GM21786 (cell line): Measurements from ENCODE around the gene NRCAM.
"Not testable (repeated sequence)": the region's sequence is repeated elsewhere in the genome, so short reads cannot be mapped to it uniquely, and the experiment has no call there.

Source experiments
- ATAC-seq: cut with Tn5 transposase; IDR thresholded peaks from one replicate; pipeline ENCODE4 v1.9.1; 2021; ENCODE audit not compliant: unreplicated experiment

The NRCAM gene

DNA sequence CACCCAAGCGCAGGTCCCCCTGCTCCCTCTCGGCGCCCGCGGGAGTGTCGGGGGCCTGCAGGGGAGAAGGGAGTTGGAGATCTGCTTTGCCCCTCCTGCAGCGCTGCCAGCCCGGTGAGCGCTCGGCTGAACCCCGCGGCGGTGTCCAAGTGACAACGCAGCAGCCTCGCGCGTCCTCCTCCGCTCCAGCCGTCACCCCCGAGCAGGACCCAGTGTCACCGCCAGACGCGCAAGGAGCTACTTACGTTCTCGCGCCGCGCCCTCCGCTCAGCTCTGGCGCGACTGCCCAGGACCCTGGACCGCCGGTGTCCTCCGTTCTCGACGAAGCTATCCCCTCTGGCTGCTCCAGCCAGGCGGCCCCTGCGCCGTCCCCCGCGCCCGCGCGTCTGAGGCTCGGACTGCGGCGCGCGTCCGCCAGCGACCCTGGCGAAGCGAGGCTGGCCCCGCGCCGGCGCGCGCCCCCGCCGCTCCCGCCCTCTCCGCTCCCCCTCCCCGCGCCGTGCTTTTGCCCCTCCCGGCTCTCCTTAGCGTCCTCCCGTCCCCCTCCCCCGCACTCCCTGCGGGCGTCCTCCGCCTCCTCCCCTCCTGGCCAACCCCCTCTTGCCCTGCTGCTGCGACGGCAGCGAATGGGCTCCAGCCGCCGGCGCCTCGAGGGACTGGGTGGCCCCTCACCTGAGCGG is at the start of gene NRCAM:
TSS of gene NRCAM (minus strand) at position 439 of the 680 bp plus-strand sequence. CDS start 216,372 bp downstream, outside the sequence.
- peak; percentile 35 for ATAC-seq

DNA sequence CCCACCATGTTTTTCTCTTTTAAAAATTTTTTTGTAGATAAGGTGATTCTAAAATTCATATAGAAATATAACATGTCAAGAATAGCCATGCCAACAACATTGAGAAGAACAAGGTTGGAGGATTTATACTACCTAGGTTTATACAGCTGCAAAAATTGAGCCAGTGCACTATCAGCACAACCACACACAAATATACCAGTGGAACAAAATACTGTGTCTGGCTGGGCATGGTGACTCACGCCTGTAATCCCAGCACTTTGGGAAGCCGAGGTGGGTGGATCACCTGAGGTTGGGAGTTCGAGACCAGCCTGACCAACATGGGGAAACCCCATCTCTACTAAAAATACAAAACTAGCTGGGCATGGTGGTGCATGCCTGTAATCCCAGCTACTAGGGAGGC is 48.3 kb upstream of the NRCAM start:
- not testable (repeated sequence) for ATAC-seq

GRCh38 chr7:108503112-108504026 is 47.1 kb upstream of the NRCAM start:
- ATAC-seq = peak; percentile 95

DNA sequence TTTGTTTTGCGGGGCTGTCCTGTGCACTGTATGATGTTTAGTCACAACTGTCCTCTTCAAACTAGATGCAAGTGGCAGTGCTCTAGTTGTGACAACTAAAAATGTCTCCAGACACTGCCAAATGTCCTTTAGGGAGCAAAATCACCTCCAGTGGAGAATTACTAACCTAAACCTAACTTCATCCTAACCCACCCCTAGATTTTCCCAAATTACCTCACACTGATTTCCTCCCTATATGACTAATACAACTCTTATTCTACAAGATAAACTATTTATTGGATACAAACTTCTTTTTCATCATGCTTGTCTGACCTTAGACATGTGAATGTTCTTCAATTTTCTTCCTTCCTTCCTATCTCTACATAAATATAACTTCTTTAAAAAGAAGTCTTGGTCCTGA is 43.3 kb upstream of the NRCAM start:
- no peak for ATAC-seq

- ATAC-seq = no peak
Observed at GRCh38 chr7:108498481-108498880, 42.2 kb upstream of the NRCAM start.

DNA sequence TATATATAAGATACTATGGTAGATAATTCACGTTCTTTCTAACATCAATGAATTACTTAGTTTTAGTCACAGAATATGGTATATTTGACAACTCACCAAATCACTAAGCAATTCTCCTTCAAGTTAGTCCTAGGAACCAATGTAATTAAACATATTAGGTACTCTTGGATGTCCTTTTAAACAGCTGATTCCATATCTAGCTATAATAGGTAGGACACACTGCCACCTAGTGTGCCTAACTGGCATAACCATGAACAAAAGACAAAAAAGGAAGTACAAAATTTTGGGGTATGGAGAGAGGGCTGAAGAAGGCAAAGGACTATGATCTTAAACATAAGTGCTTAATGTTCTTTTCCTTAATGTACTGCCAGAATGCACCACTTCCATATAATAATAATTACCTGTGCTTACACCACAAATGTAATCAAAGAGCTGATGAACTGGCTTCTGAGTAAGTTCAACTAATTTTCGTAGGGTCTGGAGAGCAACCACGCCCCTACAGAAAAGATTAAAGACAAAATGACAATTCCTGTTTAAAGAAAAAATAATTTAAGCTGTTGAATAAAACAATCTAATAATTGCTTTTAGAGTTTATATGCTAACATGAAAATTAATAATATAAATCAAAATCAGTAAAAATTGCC is 41.0 kb upstream of the NRCAM start:
- peak; percentile 93 for ATAC-seq

DNA sequence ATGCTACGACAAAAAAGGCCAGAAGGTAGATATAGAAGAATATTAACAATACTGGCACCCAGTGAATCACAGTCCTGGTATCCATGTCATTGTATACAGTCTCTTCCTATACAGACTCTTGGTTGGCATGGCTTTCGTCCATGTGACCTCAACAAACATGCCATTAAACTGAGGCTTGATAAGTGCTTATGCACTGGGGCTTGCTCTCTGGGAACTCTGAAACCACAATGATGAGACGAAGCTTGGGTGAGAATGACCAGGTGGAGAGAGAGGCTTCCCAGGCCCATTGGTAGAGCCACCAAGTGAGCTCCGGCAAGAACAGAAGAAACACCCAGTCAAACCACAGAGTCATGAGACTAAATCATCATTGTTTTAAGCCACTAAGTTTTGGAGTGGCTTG is 36.5 kb upstream of the NRCAM start:
- no peak for ATAC-seq

DNA sequence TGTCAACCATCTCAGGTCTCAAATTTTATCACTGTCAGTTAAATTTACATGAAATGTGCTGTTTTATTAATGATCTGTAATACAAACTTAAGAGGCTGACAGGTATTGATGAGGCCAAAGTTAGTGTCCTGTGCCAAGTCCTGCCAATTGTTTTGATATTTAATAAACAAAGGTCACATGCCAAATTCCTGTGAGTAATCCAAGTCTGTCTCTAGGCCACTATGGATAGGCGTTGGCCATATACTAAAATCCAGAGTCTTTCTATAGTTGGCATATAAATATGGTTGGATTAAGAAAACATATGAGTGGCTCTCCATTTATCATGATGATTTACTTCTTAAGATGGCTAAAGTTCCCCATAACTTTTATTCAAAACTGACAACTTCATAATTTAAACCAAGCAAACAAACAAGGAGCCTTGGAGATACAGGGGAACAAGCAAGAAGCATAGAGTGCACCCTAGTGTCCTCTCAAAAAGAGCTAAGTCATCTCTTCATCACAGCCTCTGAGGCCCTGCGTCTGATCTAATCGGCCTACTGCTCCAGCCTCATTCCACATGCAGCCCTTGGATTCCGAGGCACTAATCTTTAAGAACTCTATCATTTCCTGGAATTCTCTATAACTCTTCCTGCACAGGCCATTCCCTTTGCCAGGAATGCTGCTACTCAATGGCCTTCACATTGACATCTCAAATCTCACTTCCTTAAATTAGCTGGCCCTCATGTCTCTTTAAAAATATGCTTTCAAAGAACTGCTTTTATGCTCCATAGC is 32.7 kb upstream of the NRCAM start:
- ATAC-seq = no peak

DNA sequence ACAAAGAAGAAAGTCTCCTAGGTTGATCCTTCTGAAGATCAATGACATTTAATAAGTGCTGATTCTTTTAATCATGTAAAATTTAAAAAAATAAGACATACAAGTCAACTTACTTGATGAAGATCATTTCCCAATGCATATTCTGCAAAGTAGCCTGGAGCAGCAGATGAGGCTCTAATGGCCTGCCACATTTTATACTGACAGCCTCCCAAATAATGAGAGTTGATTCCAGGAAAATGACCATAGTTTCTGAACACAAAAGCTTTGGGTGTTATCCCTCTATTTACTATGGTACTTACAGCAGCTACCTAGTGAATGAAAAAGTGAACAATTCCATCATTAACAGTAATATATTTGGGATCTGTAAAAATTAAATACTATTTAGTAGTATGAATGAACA is 31.4 kb upstream of the NRCAM start:
- no peak for ATAC-seq

GRCh38 chr7:108486291-108486966 is 30.2 kb upstream of the NRCAM start:
- no peak for ATAC-seq

- no peak for ATAC-seq
Observed at GRCh38 chr7:108484137-108484536, 27.9 kb upstream of the NRCAM start.

DNA sequence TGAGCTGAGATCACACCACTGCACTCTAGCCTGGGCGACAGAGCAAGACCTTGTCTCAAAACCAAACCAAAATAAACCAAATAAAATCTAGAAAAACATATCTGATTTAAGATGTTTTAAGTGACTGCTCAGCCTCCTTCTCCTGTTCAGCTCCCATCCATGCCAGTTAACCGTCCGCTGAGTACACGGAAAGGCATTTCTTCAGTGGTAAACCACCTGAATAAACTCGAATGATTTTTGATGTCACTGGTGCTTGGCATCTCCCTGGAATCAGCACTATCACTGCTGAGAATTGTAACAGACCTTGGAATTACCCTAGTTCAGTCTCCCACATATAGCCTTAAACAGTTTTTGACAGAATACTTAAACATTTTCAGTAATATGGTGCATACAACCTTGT is 24.1 kb upstream of the NRCAM start:
- ATAC-seq = no peak

GRCh38 chr7:108479751-108480150 is 23.5 kb upstream of the NRCAM start:
- no peak for ATAC-seq

DNA sequence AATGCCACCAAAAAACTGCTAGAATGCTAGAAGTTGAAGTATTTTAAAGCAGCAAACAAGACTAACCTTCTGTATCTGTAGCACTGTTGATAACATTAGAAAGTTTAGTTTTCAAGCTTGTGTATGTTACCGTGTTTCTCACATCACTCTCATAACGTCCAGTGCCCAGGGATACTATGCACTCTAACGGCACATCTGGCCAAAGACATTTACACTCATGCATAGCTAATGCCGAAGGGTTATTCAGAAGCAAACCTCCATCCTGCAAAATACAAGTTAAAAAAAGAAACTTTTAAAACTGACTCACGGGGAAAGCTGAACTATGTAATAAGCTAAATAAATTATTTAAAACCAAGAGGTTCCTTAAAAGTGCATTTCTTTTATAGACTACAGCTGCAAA is 22.9 kb upstream of the NRCAM start:
- no peak for ATAC-seq

- ATAC-seq = no peak
Observed at GRCh38 chr7:108468246-108468645, 12.0 kb upstream of the NRCAM start.

DNA sequence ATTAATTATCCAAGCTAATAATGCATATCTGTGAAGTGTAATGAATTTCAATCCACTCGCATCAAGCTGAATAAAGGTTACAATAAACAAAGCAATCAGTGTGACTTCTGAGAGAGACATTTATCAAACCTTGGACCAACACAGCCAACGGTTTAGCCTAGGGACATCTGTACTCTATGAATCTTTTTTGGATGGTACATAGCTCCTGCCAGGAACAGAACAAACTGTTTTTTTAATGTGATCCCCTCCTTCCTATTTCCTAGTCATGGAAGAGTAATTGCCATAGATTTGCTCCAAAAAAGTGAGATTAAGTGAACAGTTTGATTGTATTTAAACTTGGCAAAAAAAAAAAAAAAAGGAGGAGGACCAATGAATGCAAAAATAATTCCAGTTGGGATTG is 11.2 kb upstream of the NRCAM start:
- no peak for ATAC-seq

DNA sequence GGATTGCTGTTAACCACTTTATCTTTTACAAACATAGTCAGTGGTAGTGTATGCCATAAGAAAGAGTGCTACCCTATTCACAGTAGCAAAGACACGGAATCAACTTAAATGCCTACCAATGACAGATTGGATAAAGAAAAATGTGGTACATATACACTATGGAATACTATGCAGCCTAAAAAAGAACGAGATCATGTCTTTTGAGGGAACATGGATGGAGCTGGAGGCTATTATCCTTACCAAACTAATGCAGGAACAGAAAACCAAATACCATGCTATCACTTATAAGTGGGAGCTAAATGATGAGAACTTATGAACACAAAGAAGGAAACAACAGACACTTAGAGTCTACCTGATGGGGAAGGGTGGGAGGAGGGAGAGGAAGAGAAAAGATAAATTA is 10.1 kb upstream of the NRCAM start:
- not testable (repeated sequence) for ATAC-seq

- no peak for ATAC-seq
Observed at GRCh38 chr7:108464743-108465142, 8.5 kb upstream of the NRCAM start.

DNA sequence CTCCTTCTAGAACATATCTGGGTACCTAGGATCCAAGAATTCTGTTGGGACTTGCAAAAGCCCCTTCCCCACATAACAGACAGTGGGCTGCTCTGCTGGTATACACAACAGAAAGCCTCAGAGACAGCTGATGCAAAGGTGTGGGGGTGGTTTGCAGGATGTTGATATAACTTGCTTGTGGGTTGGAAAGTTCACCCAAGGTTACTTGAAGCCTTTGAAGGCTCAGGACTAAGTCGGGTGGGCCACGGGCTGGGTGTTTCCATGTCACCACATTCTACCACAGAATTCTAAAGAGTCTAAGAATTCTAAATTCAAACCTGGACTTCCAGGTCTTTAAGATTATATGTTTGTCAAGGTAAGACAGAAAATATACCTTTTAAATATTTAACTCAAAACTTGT is 7.4 kb upstream of the NRCAM start:
- no peak for ATAC-seq

- no peak for ATAC-seq
Observed at GRCh38 chr7:108461840-108462239, 5.6 kb upstream of the NRCAM start.
